NB4 (cell line): ENCODE measurements around the gene NAA80.

Experiments
- DNase-seq: peaks from one replicate; pipeline ENCODE4 v3.0.0; 2010; ENCODE audit warnings: low read depth
- H3K4me3 ChIP-seq: one replicate; pipeline ENCODE4 v1.5.1; 2011; ENCODE audit warnings: mild to moderate bottlenecking, low read depth, low read length, moderate library complexity
- MAX ChIP-seq: IDR thresholded peaks from 2 replicates; pipeline ENCODE4 v1.6.1; 2011; ENCODE audit warnings: low read depth, low read length
- MYC ChIP-seq: IDR thresholded peaks from 2 replicates; pipeline ENCODE4 v1.6.1; 2011; ENCODE audit warnings: low read depth, low read length
- POLR2A ChIP-seq: IDR thresholded peaks from 2 replicates; pipeline ENCODE4 v1.6.1; 2011; ENCODE audit warnings: mild to moderate bottlenecking; ENCODE audit not compliant: insufficient read length; ENCODE audit errors: extremely low read depth
- TF ChIP-seq, protein P1 (sequence below): IDR thresholded peaks from one replicate; pipeline ENCODE4 v1.5.1; 2012; ENCODE audit warnings: low read depth, low read length

Gene NAA80

GRCh38 chr3:50296721-50297383 lies 2.4 kb downstream of the NAA80 start:
- no peak overlapping the region for H3K4me3 ChIP-seq
- no peak for DNase-seq
- TF ChIP-seq MAX (no peak), MYC (no peak), POLR2A (no peak)
- TF ChIP-seq, protein P1, sequence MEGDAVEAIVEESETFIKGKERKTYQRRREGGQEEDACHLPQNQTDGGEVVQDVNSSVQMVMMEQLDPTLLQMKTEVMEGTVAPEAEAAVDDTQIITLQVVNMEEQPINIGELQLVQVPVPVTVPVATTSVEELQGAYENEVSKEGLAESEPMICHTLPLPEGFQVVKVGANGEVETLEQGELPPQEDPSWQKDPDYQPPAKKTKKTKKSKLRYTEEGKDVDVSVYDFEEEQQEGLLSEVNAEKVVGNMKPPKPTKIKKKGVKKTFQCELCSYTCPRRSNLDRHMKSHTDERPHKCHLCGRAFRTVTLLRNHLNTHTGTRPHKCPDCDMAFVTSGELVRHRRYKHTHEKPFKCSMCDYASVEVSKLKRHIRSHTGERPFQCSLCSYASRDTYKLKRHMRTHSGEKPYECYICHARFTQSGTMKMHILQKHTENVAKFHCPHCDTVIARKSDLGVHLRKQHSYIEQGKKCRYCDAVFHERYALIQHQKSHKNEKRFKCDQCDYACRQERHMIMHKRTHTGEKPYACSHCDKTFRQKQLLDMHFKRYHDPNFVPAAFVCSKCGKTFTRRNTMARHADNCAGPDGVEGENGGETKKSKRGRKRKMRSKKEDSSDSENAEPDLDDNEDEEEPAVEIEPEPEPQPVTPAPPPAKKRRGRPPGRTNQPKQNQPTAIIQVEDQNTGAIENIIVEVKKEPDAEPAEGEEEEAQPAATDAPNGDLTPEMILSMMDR = no peak

- DNase-seq = no peak
- H3K4me3 ChIP-seq = no peak overlapping the region
- TF ChIP-seq MAX (no peak), MYC (no peak), POLR2A (no peak)
- TF ChIP-seq, protein P1 = no peak
These were observed 3.4 kb downstream of the NAA80 start for GRCh38 chr3:50295553-50296431.

GRCh38 chr3:50294492-50295403 lies 4.5 kb downstream of the NAA80 start:
- TF ChIP-seq POLR2A (no peak), MAX (no peak), MYC (no peak)
- TF ChIP-seq, protein P1 = no peak
- no peak overlapping the region for H3K4me3 ChIP-seq
- no peak for DNase-seq

DNA sequence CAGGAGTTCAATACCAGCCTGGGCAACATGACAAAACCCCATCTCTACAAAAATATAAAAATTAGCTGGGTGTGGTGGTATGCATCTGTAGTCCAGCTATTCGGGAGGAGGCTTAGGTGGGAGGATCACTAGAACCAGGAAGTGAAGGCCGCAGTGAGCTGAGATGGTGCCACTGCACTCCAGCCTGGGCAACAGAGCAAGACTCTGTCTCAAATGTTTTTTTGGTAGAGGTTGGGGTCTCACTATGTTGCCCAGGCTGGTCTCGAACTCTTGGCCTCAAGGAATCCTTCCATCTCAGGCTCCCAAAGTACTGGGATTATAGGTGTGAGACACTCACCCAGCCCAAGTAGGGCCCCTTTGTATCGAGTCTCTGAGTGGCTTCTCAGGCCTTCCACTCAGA lies 5.1 kb downstream of the NAA80 start:
- no peak for TF ChIP-seq POLR2A
- TF ChIP-seq MAX = no peak
- no peak for TF ChIP-seq MYC
- TF ChIP-seq, protein P1 = no peak
- DNase-seq = no peak
- H3K4me3 ChIP-seq = no peak overlapping the region

GRCh38 chr3:50293079-50293801 lies 6.0 kb downstream of the NAA80 start:
- no peak for DNase-seq
- no peak for TF ChIP-seq MAX
- peak overlapping the region; percentile 64 for H3K4me3 ChIP-seq
